NCI-H1092 (cell line): Measurements from ENCODE around the gene LITAF.
"Not testable (repeated sequence)": the region's sequence is repeated elsewhere in the genome, so short reads cannot be mapped to it uniquely, and the experiment has no call there.

ENCODE experiments used
- DNase-seq: peaks from one replicate; lab custom pipeline; 2025; lab: John Stamatoyannopoulos, UW

The LITAF gene

GRCh38 chr16:11597235-11598095, 10.7 kb upstream of the LITAF start:
- no peak for DNase-seq

GRCh38 chr16:11596572-11597226, 10.0 kb upstream of the LITAF start:
- no peak for DNase-seq

GRCh38 chr16:11593581-11593980, 6.9 kb upstream of the LITAF start:
- DNase-seq: no peak

GRCh38 chr16:11593076-11593475, 6.4 kb upstream of the LITAF start:
- DNase-seq: not testable (repeated sequence)

GRCh38 chr16:11591630-11592029, 4.9 kb upstream of the LITAF start:
- DNase-seq: not testable (repeated sequence)

GRCh38 chr16:11589198-11589550, 2.5 kb upstream of the LITAF start:
- DNase-seq: no peak

GRCh38 chr16:11588321-11589197, 1.8 kb upstream of the LITAF start:
- DNase-seq: no peak

GRCh38 chr16:11587643-11588247, 1.0 kb upstream of the LITAF start:
- no peak for DNase-seq

GRCh38 chr16:11586378-11586855, 302 bp downstream of the LITAF start:
- no peak for DNase-seq

- no peak for DNase-seq
Measured at GRCh38 chr16:11585460-11586377, 1.0 kb downstream of the LITAF start.

GRCh38 chr16:11583889-11584565, 2.7 kb downstream of the LITAF start:
- no peak for DNase-seq

GRCh38 chr16:11583166-11583565, 3.6 kb downstream of the LITAF start:
- DNase-seq: no peak

- DNase-seq: no peak
Measured at GRCh38 chr16:11582157-11582814, 4.4 kb downstream of the LITAF start.

GRCh38 chr16:11581678-11582077, 5.0 kb downstream of the LITAF start:
- no peak for DNase-seq

- DNase-seq: no peak
Measured at GRCh38 chr16:11580451-11581086, 6.2 kb downstream of the LITAF start.

GRCh38 chr16:11577290-11577660, 9.4 kb downstream of the LITAF start:
- DNase-seq: not testable (repeated sequence)

- no peak for DNase-seq
Measured at GRCh38 chr16:11576427-11577289, 10.1 kb downstream of the LITAF start.

- DNase-seq: no peak
Measured at GRCh38 chr16:11575223-11575589, 11.5 kb downstream of the LITAF start.
